DMS153 (cell line): ENCODE data around the gene TCF19.
"Not testable (repeated sequence)": the region's sequence is repeated elsewhere in the genome, so short reads cannot be mapped to it uniquely, and the experiment has no call there.

ENCODE experiments used
- DNase-seq: peaks from one replicate; lab custom pipeline; 2025; lab: John Stamatoyannopoulos, UW

Gene TCF19

GRCh38 chr6:31183287-31183686 is 24.9 kb downstream of the TCF19 start:
- DNase-seq: not testable (repeated sequence)

- not testable (repeated sequence) for DNase-seq
These were observed 25.5 kb downstream of the TCF19 start for GRCh38 chr6:31183859-31184258.

GRCh38 chr6:31185695-31186051 is 27.3 kb downstream of the TCF19 start:
- not testable (repeated sequence) for DNase-seq

GRCh38 chr6:31186052-31186734 is 27.8 kb downstream of the TCF19 start:
- DNase-seq: no peak

GRCh38 chr6:31187780-31188194 is 29.4 kb downstream of the TCF19 start:
- DNase-seq: no peak

- not testable (repeated sequence) for DNase-seq
These were observed 30.8 kb downstream of the TCF19 start for GRCh38 chr6:31189223-31189622.

GRCh38 chr6:31190488-31190887 is 32.1 kb downstream of the TCF19 start:
- DNase-seq: no peak

GRCh38 chr6:31192431-31193105 is 34.2 kb downstream of the TCF19 start:
- peak; percentile 58 for DNase-seq

GRCh38 chr6:31193206-31193605 is 34.8 kb downstream of the TCF19 start:
- DNase-seq: no peak

GRCh38 chr6:31194061-31194834 is 35.9 kb downstream of the TCF19 start:
- no peak for DNase-seq

GRCh38 chr6:31195308-31195979 is 37.1 kb downstream of the TCF19 start:
- DNase-seq: not testable (repeated sequence)

GRCh38 chr6:31196251-31197022 is 38.0 kb downstream of the TCF19 start:
- DNase-seq: not testable (repeated sequence)

- DNase-seq: peak; percentile 87
These were observed 39.3 kb downstream of the TCF19 start for GRCh38 chr6:31197559-31198305.

- not testable (repeated sequence) for DNase-seq
These were observed 40.7 kb downstream of the TCF19 start for GRCh38 chr6:31199105-31199452.

- DNase-seq: peak; percentile 39
These were observed 44.1 kb downstream of the TCF19 start for GRCh38 chr6:31202259-31203166.

- peak; percentile 99 for DNase-seq
These were observed 45.1 kb downstream of the TCF19 start for GRCh38 chr6:31203345-31203979.

- no peak for DNase-seq
These were observed 46.4 kb downstream of the TCF19 start for GRCh38 chr6:31204751-31205145.

GRCh38 chr6:31205638-31206037 is 47.2 kb downstream of the TCF19 start:
- DNase-seq: no peak

- DNase-seq: no peak
These were observed 50.1 kb downstream of the TCF19 start for GRCh38 chr6:31208506-31208905.
